Panc1 (cell line): ENCODE results near the gene SARS2. TPM values are rescaled to one million over a fixed set of nuclear protein-coding genes. Genes with fewer than 3 reads are reported as not detected.
A peak's percentile ranks its signal among the peaks of the same experiment; 100 is the strongest.

ENCODE experiments used
- ATAC-seq: fragments of 200-7000 bp; cut with Tn5 transposase; 2 replicates; pipeline ENCODE4 v1.9.1; 2020; ENCODE audit warnings: mild to moderate bottlenecking, moderate library complexity
- BruUV-seq: library from RNA; stranded (reverse); fragments of 400-500 nt; replicated peaks from 2 replicates; lab custom pipeline; 2021; lab: Mats Ljungman, UMichigan
- CTCF ChIA-PET: fragments of 300-600 bp; sonication (Branson Sonifier 250); formaldehyde crosslinking; loops from one replicate; lab custom pipeline; 2022; ENCODE audit warnings: antibody characterized with exemption; lab: Charles Lee
- POLR2A ChIA-PET: fragments of 300-600 bp; sonication (Branson Sonifier 250); formaldehyde crosslinking; loops from one replicate; lab custom pipeline; 2022; ENCODE audit warnings: antibody characterized with exemption; lab: Charles Lee
- DNase-seq: peaks from one replicate; pipeline ENCODE4 v3.0.0-alpha.2; 2010; ENCODE audit warnings: low read depth, low spot score
- H3K27ac ChIP-seq: 2 replicates; pipeline ENCODE4 v1.5.1; 2011; ENCODE audit warnings: mild to moderate bottlenecking, low read length, inconsistent platforms
- H3K27me3 ChIP-seq: fragments of 200-500 bp; sonication (Bioruptor generic); 2 replicates; pipeline ENCODE4 v1.6.0; 2014; ENCODE audit warnings: low read length, inconsistent platforms; ENCODE audit not compliant: control insufficient read depth, insufficient read depth
- H3K36me3 ChIP-seq: fragments of 200-500 bp; sonication (Bioruptor generic); 2 replicates; pipeline ENCODE4 v1.5.1; 2014; ENCODE audit warnings: inconsistent platforms, mild to moderate bottlenecking, low read length, moderate library complexity; ENCODE audit not compliant: control insufficient read depth, insufficient read depth
- H3K4me1 ChIP-seq: 2 replicates; pipeline ENCODE4 v1.5.1; 2011; ENCODE audit warnings: inconsistent platforms, mild to moderate bottlenecking, low read length, moderate library complexity; ENCODE audit not compliant: control insufficient read depth, insufficient read depth
- H3K4me3 ChIP-seq, 2 experiments: 2 replicates each; pipeline ENCODE4 v1.5.1; 2011 to 2012; ENCODE audit warnings: low read depth in 2 of 2, low read length in 2 of 2, mild to moderate bottlenecking in 2 of 2, inconsistent platforms in 1 of 2, moderate library complexity in 1 of 2
- H3K9me3 ChIP-seq: fragments of 200-500 bp; sonication (Bioruptor generic); 2 replicates; pipeline ENCODE4 v1.5.1; 2014; ENCODE audit warnings: low read depth, mild to moderate bottlenecking, inconsistent platforms, low read length, moderate library complexity; ENCODE audit not compliant: control insufficient read depth, insufficient read depth
- POLR2AphosphoS5 ChIP-seq: IDR thresholded peaks from 2 replicates; pipeline ENCODE4 v1.6.1; 2012; ENCODE audit warnings: mild to moderate bottlenecking, low read depth, low read length, moderate library complexity
- SIN3A ChIP-seq: IDR thresholded peaks from 2 replicates; pipeline ENCODE4 v1.6.1; 2012; ENCODE audit warnings: low read depth, mild to moderate bottlenecking, low read length, moderate library complexity, borderline replicate concordance; ENCODE audit not compliant: insufficient read depth
- TCF7L2 ChIP-seq: IDR thresholded peaks from 2 replicates; pipeline ENCODE4 v1.6.1; 2011; ENCODE audit warnings: mild to moderate bottlenecking, low read depth, low read length, inconsistent platforms
- in situ Hi-C: cut with HindIII; loops from 2 replicates; pipeline ENCODE4 v1.10.0; 2016; ENCODE audit warnings: low sequenced_read_pairs, low pct_unique_long_range_greater_than_20kb
- intact Hi-C: fragments of 100-400 bp; cut with micrococcal nuclease; formaldehyde crosslinking; loops from one replicate; pipeline ENCODE4 v1.10.0; 2022; ENCODE audit not compliant: unreplicated experiment
- total RNA-seq: library from RNA; stranded (reverse); gene quantifications from one replicate; pipeline ENCODE4 v1.2.1, GENCODE V29; 2021; ENCODE audit not compliant: unreplicated experiment
- TF ChIP-seq, protein P1 (sequence below): fragments of 450-650 bp; IDR thresholded peaks from 2 replicates; pipeline ENCODE4 v1.5.1; 2017; ENCODE audit warnings: mild to moderate bottlenecking
- TF ChIP-seq, protein P2 (sequence below), 2 experiments: IDR thresholded peaks; 2 replicates each; pipeline ENCODE4 v1.6.1; 2011 to 2012; ENCODE audit warnings: low read depth in 2 of 2, control low read depth in 1 of 2, low read length in 1 of 2, mild to moderate bottlenecking in 1 of 2, moderate library complexity in 1 of 2; ENCODE audit not compliant: insufficient read depth in 1 of 2

Gene SARS2
- total RNA-seq, 1 experiment from 2014 or later = 186 TPM

DNA sequence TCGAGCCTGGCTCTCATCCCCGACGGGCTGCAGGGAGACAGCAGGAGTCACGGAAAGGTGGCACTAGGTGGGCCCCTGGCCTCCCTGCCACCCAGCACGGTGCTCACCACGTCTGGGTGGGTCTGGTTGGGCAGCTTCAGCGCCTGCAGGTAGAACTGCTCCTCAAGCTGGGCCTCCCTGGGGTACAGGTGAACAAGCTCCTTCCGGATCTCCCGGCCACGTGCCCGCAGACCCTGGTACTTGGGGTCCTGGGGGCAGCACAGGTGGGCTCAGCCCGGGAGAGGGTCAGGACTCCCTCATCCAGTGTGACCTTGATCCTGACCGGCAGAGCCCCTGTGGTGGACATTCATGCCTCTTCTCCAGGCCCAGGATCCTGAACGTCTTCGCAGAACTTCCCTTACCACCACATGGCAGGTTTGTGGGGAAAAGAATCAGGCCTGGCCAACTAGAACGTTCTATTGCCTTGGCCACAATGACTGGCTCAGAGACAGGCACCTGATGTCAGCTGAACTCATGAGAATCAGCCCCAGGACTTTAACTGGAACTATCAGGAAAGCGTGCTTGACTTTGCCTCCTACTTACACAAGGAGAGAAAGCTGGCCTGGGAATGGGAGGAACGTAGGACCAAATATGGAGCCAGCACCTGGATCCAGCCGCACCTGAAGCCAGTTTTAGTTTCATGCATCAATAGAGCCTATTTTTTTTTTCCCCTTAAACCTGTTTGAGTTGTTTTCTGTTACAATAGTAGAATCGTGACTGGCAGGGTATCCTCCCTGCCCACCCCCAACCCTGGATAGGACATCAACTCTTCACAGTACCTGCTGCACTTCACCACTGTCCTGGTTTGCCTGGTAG, 8.9 kb downstream of the SARS2 start:
- TSS peak; percentile 49 for BruUV-seq
- Histone ChIP-seq H3K27ac (no peak overlapping the region), H3K27me3 (no peaks in the 10 kb centered on the region), H3K36me3 (no peaks in the 10 kb centered on the region; the same call in 1 of the 2 replicates), H3K4me3 (no peak overlapping the region), H3K9me3 (no peaks in the 10 kb centered on the region), H3K4me1 (peaks cover 11% of the 10 kb centered on the region)
- POLR2A ChIA-PET = interaction anchor here (0.6 to 1.0 kb wide), 5 partner anchors 13 to 415 kb away, joined by 3 to 7 read pairs (median 3); no protein-coding TSS in a partner anchor
- no peak for ATAC-seq
- no peak for DNase-seq
- TF ChIP-seq POLR2AphosphoS5 (no peak), SIN3A (no peak), TCF7L2 (no peak)
- TF ChIP-seq, protein P1, sequence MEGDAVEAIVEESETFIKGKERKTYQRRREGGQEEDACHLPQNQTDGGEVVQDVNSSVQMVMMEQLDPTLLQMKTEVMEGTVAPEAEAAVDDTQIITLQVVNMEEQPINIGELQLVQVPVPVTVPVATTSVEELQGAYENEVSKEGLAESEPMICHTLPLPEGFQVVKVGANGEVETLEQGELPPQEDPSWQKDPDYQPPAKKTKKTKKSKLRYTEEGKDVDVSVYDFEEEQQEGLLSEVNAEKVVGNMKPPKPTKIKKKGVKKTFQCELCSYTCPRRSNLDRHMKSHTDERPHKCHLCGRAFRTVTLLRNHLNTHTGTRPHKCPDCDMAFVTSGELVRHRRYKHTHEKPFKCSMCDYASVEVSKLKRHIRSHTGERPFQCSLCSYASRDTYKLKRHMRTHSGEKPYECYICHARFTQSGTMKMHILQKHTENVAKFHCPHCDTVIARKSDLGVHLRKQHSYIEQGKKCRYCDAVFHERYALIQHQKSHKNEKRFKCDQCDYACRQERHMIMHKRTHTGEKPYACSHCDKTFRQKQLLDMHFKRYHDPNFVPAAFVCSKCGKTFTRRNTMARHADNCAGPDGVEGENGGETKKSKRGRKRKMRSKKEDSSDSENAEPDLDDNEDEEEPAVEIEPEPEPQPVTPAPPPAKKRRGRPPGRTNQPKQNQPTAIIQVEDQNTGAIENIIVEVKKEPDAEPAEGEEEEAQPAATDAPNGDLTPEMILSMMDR = no peak
- TF ChIP-seq, protein P2, sequence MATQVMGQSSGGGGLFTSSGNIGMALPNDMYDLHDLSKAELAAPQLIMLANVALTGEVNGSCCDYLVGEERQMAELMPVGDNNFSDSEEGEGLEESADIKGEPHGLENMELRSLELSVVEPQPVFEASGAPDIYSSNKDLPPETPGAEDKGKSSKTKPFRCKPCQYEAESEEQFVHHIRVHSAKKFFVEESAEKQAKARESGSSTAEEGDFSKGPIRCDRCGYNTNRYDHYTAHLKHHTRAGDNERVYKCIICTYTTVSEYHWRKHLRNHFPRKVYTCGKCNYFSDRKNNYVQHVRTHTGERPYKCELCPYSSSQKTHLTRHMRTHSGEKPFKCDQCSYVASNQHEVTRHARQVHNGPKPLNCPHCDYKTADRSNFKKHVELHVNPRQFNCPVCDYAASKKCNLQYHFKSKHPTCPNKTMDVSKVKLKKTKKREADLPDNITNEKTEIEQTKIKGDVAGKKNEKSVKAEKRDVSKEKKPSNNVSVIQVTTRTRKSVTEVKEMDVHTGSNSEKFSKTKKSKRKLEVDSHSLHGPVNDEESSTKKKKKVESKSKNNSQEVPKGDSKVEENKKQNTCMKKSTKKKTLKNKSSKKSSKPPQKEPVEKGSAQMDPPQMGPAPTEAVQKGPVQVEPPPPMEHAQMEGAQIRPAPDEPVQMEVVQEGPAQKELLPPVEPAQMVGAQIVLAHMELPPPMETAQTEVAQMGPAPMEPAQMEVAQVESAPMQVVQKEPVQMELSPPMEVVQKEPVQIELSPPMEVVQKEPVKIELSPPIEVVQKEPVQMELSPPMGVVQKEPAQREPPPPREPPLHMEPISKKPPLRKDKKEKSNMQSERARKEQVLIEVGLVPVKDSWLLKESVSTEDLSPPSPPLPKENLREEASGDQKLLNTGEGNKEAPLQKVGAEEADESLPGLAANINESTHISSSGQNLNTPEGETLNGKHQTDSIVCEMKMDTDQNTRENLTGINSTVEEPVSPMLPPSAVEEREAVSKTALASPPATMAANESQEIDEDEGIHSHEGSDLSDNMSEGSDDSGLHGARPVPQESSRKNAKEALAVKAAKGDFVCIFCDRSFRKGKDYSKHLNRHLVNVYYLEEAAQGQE (IDR thresholded peaks at IDR 0.05; ENCODE audit: insufficient read depth in 1 of 2, low read depth in 2 of 2, low read length in 1 of 2) = no peak
- in situ Hi-C loops = no loop called here
- intact Hi-C loops = no loop called here
- CTCF ChIA-PET = interaction anchor here (0.5 to 0.9 kb wide), 3 partner anchors 9 to 288 kb away, joined by 3 to 5 read pairs (median 5); partner anchors contain the start of genes MRPS12 and SARS2

DNA sequence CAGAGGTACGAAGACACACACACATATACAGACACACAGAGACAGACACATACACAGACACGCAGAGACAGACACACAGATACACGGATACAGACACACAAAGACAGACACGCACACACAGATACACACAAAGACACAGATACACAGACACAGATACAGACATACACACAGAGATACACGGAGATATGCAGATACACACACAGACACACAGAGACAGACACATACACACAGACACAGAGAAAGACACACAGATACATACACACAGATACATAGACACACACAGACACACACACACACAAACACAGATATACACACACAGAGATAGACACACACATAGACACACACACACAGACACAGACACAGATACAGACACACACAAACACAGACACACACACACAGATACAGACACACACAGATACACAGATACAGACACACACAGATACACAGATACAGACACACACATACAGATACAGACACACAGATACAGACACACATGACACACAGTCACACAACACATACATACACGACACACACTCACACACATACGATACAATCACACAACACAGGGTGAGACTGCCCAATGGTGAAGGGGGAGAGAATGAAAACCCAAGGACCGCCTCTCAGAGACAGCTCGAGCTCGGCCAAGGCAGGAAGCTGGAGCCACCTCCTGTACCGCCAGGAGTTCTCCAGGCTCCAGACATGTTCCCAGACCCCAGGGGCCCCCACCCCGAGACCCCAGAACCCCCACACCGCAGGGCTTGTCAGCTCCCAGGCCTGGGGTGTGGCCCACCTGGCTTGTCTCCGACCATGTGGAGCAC, 9.8 kb downstream of the SARS2 start:
- intact Hi-C loops = no loop called here
- TF ChIP-seq, protein P1 = no peak
- peak; percentile 75; the same call in 1 of the 2 replicates for TF ChIP-seq POLR2AphosphoS5
- peaks cover 11% of the 10 kb centered on the region for H3K4me1 ChIP-seq
- POLR2A ChIA-PET = interaction anchor here (0.6 to 1.0 kb wide), 2 partner anchors 20 to 88 kb away, joined by 3 to 7 read pairs; no protein-coding TSS in a partner anchor
- H3K36me3 ChIP-seq = no peaks in the 10 kb centered on the region; the same call in 1 of the 2 replicates
- H3K9me3 ChIP-seq = no peaks in the 10 kb centered on the region
- CTCF ChIA-PET = interaction anchor here (0.6 to 0.9 kb wide), 2 partner anchors 10 to 287 kb away, joined by 3 to 5 read pairs; partner anchors contain the start of genes MRPS12 and SARS2
- DNase-seq = no peak
- H3K27me3 ChIP-seq = no peaks in the 10 kb centered on the region
- no peak overlapping the region for H3K4me3 ChIP-seq
- in situ Hi-C loops = no loop called here
- H3K27ac ChIP-seq = no peak overlapping the region
- BruUV-seq = no TSS peak
- no peak for ATAC-seq
